ENCODE results near the gene SPOP. TPM values are rescaled to one million over a fixed set of nuclear protein-coding genes. Genes with fewer than 3 reads are reported as not detected.

The SPOP gene
- total RNA-seq, 1 donor from 2014 or later = 32.1 TPM

DNA sequence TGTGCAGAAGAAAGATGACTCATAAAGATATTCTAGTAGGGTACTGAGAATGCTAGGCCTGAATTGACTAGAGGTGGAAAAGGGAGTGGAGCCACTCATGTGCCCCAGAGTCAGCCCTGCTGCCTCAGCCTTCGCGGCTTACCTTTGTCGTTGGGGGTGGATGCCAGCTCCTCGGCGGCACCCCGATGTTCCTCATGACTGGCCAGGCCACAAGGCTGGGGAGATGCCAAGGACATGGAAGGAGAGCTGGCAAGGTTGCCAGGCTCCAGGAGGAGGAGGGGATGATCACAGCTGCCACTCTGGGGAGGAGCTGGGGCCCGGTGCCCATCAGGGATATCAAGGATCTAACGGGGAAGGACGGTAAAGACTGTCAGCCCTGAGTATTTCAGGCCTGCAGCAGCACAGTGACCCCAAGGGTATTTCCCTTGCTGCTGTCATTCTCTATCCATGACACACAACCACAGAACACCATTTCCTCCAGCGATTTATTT lies 39.5 kb upstream of the SPOP start:
- DNase-seq (ENCODE audit: low read depth) (no peak), FAIRE-seq (no peak)
- Histone ChIP-seq H3K36me3 (ENCODE audit: control insufficient read depth, insufficient read depth, low read length) (peaks cover 2% of the 10 kb centered on the region), H3K27me3 (ENCODE audit: control insufficient read depth, insufficient read depth, low read length) (no peaks in the 10 kb centered on the region), H3K4me3 (ENCODE audit: low read depth, low read length) (no peak overlapping the region)
- TF ChIP-seq, protein P1, sequence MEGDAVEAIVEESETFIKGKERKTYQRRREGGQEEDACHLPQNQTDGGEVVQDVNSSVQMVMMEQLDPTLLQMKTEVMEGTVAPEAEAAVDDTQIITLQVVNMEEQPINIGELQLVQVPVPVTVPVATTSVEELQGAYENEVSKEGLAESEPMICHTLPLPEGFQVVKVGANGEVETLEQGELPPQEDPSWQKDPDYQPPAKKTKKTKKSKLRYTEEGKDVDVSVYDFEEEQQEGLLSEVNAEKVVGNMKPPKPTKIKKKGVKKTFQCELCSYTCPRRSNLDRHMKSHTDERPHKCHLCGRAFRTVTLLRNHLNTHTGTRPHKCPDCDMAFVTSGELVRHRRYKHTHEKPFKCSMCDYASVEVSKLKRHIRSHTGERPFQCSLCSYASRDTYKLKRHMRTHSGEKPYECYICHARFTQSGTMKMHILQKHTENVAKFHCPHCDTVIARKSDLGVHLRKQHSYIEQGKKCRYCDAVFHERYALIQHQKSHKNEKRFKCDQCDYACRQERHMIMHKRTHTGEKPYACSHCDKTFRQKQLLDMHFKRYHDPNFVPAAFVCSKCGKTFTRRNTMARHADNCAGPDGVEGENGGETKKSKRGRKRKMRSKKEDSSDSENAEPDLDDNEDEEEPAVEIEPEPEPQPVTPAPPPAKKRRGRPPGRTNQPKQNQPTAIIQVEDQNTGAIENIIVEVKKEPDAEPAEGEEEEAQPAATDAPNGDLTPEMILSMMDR (IDR thresholded peaks at IDR 0.05; ENCODE audit: insufficient read depth, low read length, severe bottlenecking) = no peak

DNA sequence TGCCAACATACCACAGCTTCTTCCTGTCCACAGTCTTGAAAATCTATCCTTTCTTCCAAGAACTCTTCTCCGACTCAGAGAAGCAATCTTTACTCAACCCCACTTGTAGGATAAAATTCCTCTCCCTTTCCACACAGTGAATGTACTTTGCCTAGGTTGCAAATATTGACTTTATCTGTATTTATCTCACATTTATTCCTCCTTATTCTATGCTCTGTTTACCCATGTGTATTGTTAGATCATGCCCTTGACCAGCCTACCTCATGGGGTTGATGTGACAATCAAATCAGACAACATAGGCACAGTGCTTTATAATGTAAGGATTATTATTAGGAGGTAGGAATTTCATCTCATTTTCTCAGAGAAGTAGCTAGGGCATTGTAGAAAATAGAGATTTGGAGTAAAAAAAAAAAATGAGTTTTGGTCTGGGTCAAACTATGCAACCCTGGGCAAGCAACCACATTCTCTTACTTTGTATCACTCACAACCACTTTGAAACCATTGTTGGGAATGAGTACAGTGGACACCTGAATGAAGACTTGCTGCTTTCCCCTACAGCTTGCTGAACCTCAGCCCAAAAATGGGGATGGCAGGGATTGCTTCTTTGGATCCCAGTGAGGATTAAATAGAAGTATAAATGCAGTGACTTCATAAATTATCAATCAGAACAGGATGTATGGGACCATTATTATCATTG lies 38.9 kb upstream of the SPOP start:
- FAIRE-seq (no peak), DNase-seq (ENCODE audit: low read depth) (no peak)
- Histone ChIP-seq H3K36me3 (ENCODE audit: control insufficient read depth, insufficient read depth, low read length) (peaks cover 2% of the 10 kb centered on the region), H3K4me3 (ENCODE audit: low read depth, low read length) (no peak overlapping the region), H3K27me3 (ENCODE audit: control insufficient read depth, insufficient read depth, low read length) (no peaks in the 10 kb centered on the region)
- TF ChIP-seq, protein P1 (IDR thresholded peaks at IDR 0.05; ENCODE audit: insufficient read depth, low read length, severe bottlenecking) = no peak

DNA sequence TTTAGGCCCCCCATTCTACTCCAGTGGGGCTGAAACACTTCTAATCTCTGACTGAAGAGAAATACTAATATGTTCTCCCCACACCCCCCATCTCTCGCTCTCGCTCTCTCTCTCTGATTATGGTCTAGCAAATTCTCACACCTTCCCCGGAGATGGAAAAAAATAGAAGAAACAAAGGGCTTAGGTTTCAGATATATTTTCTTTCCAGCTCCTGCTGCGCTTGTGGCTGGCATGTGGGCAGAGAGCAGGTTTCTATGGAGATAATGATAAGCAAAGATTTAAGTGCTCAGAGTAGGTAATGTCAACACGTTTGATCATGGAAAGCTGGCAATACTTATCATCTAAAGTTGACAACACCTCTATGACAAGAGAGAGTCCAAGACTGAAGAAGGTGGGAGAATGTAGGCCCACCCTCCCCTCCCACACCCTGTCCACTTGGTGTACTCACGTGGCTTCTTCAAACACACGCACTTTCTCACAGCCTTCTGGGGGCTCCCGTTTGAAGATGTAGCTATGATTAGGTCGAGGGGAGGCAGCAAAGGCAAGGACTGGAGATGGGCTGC lies 37.9 kb upstream of the SPOP start:
- no peak for FAIRE-seq
- TF ChIP-seq, protein P1 (IDR thresholded peaks at IDR 0.05; ENCODE audit: insufficient read depth, low read length, severe bottlenecking) = no peak
- no peak overlapping the region for H3K4me3 ChIP-seq (ENCODE audit: low read depth, low read length)
- peaks cover 2% of the 10 kb centered on the region for H3K36me3 ChIP-seq (ENCODE audit: control insufficient read depth, insufficient read depth, low read length)
- no peaks in the 10 kb centered on the region for H3K27me3 ChIP-seq (ENCODE audit: control insufficient read depth, insufficient read depth, low read length)
- DNase-seq (ENCODE audit: low read depth) = no peak

DNA sequence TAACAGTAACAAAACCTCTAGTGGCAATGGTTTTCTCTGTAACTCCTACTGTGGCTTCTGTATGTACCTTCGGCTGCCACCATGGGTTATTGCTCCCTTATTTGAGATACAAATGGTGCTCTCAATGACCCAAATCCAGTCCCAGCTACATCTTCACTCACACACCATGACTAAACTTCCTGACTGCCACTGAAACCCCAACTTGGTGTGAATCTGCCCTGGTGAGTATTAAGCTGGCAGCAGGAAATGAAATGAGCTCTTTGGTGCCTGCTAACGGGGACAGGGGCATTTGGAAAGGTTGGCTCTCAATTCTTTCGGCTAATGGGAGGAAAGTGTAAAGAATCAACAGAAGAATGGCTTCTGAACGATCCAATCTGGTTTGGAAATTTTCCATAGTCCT lies 37.3 kb upstream of the SPOP start:
- TF ChIP-seq, protein P1 (IDR thresholded peaks at IDR 0.05; ENCODE audit: insufficient read depth, low read length, severe bottlenecking) = no peak
- H3K27me3 ChIP-seq (ENCODE audit: control insufficient read depth, insufficient read depth, low read length) = no peaks in the 10 kb centered on the region
- peaks cover 2% of the 10 kb centered on the region for H3K36me3 ChIP-seq (ENCODE audit: control insufficient read depth, insufficient read depth, low read length)
- no peak overlapping the region for H3K4me3 ChIP-seq (ENCODE audit: low read depth, low read length)
- DNase-seq (ENCODE audit: low read depth) (no peak), FAIRE-seq (no peak)

DNA sequence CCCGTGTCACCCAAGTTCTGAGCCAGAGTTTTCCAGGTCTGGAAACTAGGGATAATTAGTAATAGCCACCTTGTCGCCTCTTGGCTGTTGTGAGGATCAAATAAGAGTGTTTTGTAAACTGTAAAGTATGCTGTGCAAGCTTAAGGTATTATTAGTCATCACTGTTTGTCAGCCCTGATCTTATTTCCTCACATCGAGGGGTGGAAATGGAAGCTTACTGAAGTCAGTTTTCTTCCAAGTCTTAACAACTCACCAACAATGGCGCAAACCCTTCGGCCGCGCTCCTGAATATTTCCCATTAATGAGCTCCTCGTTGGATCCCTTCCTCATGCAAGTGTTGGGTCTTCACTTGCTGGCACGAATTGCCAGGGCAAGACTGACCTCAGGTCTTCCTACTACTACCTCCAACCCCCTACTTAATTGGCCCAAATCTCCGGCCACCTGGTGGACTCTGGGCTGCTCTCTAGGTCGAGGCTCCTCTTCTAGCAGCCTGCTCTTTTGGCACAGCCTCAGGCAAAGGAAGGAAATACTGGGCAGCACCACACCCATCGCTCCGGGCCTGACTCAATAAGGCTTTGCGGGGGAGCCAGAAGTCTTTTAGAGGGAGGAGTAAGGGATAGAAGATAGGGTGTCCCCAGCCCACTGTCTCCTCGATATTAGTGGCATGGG lies 30.8 kb upstream of the SPOP start:
- FAIRE-seq = no peak

More for the DNA sequence above, 30.8 kb upstream of the SPOP start:
- TF ChIP-seq, protein P1 (IDR thresholded peaks at IDR 0.05; ENCODE audit: insufficient read depth, low read length, severe bottlenecking) = no peak
- peak; percentile 77 for DNase-seq (ENCODE audit: low read depth)
- Histone ChIP-seq H3K4me3 (ENCODE audit: low read depth, low read length) (peak overlapping the region; percentile 20), H3K27me3 (ENCODE audit: control insufficient read depth, insufficient read depth, low read length) (no peaks in the 10 kb centered on the region), H3K36me3 (ENCODE audit: control insufficient read depth, insufficient read depth, low read length) (peaks cover 9% of the 10 kb centered on the region)
